Esophagus muscularis mucosa (tissue), 4 donors: ENCODE data around the gene DBH. TPM values are rescaled to one million over a fixed set of nuclear protein-coding genes. Genes with fewer than 3 reads are reported as not detected.

Experiments
- DNase-seq: peaks from one replicate; pipeline ENCODE4 v3.0.0-alpha.2; 2017; ENCODE audit errors: extremely low spot score
- H3K27ac ChIP-seq, 4 donors: fragments of 200-600 bp; sonication (generic); replicated peaks in 1 of 4; 1 replicate in 3 of 4; 2 replicates in 1 of 4; pipeline ENCODE4 v1.5.1; 2016 to 2019; ENCODE audit warnings: mild to moderate bottlenecking in 1 of 4
- H3K27me3 ChIP-seq, 4 donors: fragments of 200-600 bp; sonication (generic); one replicate each; pipeline versions ENCODE4 v1.5.1 to v1.6.0; 2016 to 2019
- H3K36me3 ChIP-seq, 4 donors: fragments of 200-600 bp; sonication (generic); one replicate each; pipeline ENCODE4 v1.5.1; 2016 to 2019
- H3K4me1 ChIP-seq, 4 donors: fragments of 200-600 bp; sonication (generic); one replicate each; pipeline ENCODE4 v1.5.1; 2016 to 2019
- H3K4me3 ChIP-seq, 4 donors: fragments of 200-600 bp; sonication (generic); 1 replicate in 2 of 4; 2 replicates in 2 of 4; pipeline ENCODE4 v1.5.1; 2016 to 2019; ENCODE audit warnings: mild to moderate bottlenecking in 4 of 4, moderate library complexity in 1 of 4
- H3K9me3 ChIP-seq, 4 donors: fragments of 200-600 bp; sonication (generic); 1 replicate in 3 of 4; 2 replicates in 1 of 4; pipeline ENCODE4 v1.5.1; 2016 to 2019
- EP300 ChIP-seq: sonication (generic); formaldehyde crosslinking; IDR thresholded peaks from one replicate; pipeline ENCODE4 v1.6.1; 2017; ENCODE audit warnings: antibody characterized with exemption
- POLR2A ChIP-seq: fragments of 450-650 bp; IDR thresholded peaks from one replicate; pipeline ENCODE4 v1.6.1; 2017; ENCODE audit warnings: antibody characterized with exemption, moderate library complexity, mild to moderate bottlenecking, low read depth
- POLR2AphosphoS5 ChIP-seq, 2 donors: sonication (generic); formaldehyde crosslinking; IDR thresholded peaks; one replicate each; pipeline ENCODE4 v1.6.1; 2017; ENCODE audit warnings: antibody characterized with exemption in 2 of 2
- WGBS: methylation state at CpG from one replicate; pipeline ENCODE4 v1.1.5; 2018; 5-methylcytosine and 5-hydroxymethylcytosine counted together
- intact Hi-C: fragments of 100-400 bp; cut with DNase I; formaldehyde crosslinking; loops from one replicate; pipeline ENCODE4 v1.15.1; 2023
- total RNA-seq, 4 donors: library from RNA; depleted of rRNA; stranded (reverse); fragments of >200 nt; gene quantifications; one replicate each; pipeline versions ENCODE4 v1.1.0 to v1.2.1, GENCODE V29; 2016
- TF ChIP-seq, protein P1 (sequence below), 3 experiments: fragments of 200-600 bp in 2 of 3; fragments of 450-650 bp in 1 of 3; sonication (generic) in 2 of 3; IDR thresholded peaks; one replicate each; pipeline ENCODE4 v1.5.1; 2017 to 2019; ENCODE audit warnings: antibody characterized with exemption in 3 of 3, mild to moderate bottlenecking in 2 of 3, moderate library complexity in 1 of 3

Gene DBH
- total RNA-seq, 4 donors from 2014 or later: 0.06 TPM; not detected in 3

GRCh38 chr9:133614678-133615077, 21.5 kb upstream of the DBH start:
- Histone ChIP-seq H3K36me3 (no peaks in the 10 kb centered on the region), H3K27me3 (peaks cover 2 to 98% (median 9%) of the 10 kb centered on the region in 4 donors), H3K4me1 (peaks cover 0 to under 1% (median 0%) of the 10 kb centered on the region in 4 donors), H3K9me3 (no peaks in the 10 kb centered on the region), H3K27ac (no peak overlapping the region), H3K4me3 (no peak overlapping the region)
- intact Hi-C loops: no loop called here
- TF ChIP-seq, protein P1, sequence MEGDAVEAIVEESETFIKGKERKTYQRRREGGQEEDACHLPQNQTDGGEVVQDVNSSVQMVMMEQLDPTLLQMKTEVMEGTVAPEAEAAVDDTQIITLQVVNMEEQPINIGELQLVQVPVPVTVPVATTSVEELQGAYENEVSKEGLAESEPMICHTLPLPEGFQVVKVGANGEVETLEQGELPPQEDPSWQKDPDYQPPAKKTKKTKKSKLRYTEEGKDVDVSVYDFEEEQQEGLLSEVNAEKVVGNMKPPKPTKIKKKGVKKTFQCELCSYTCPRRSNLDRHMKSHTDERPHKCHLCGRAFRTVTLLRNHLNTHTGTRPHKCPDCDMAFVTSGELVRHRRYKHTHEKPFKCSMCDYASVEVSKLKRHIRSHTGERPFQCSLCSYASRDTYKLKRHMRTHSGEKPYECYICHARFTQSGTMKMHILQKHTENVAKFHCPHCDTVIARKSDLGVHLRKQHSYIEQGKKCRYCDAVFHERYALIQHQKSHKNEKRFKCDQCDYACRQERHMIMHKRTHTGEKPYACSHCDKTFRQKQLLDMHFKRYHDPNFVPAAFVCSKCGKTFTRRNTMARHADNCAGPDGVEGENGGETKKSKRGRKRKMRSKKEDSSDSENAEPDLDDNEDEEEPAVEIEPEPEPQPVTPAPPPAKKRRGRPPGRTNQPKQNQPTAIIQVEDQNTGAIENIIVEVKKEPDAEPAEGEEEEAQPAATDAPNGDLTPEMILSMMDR (IDR thresholded peaks at IDR 0.05): no peak
- TF ChIP-seq EP300: no peak
- no peak for TF ChIP-seq POLR2A
- no peak for TF ChIP-seq POLR2AphosphoS5 (IDR thresholded peaks at IDR 0.05)
- no peak for DNase-seq
- WGBS: 73% methylated on average over 4 of the region's 5 CpGs

DNA sequence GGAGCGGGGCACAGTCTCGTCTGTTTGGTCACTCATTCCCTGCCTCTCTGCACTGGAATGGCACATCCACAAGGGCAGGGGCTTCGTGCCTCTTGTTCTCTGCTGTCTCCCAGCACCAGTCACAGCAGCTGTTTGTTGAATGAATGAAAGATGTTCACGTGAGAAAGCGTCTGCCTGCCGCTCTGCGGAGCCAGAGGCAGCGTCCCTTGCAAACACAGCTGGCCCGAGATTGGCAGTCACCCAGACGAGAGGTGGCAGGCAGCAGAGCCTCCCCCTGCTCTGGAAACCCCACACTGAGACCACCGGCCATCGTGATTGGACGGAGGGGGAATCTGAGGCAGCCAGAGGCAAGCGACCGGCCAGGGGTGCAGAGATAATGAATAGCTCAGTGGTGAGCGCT, 21.0 kb upstream of the DBH start:
- intact Hi-C loops: no loop called here
- DNase-seq: no peak
- TF ChIP-seq, protein P1 (IDR thresholded peaks at IDR 0.05): no peak
- TF ChIP-seq EP300: no peak
- no peak for TF ChIP-seq POLR2AphosphoS5 (IDR thresholded peaks at IDR 0.05)
- TF ChIP-seq POLR2A: no peak
- Histone ChIP-seq H3K4me3 (no peak overlapping the region), H3K36me3 (no peaks in the 10 kb centered on the region), H3K27ac (no peak overlapping the region), H3K27me3 (peaks cover 2 to 96% (median 5%) of the 10 kb centered on the region in 4 donors), H3K9me3 (no peaks in the 10 kb centered on the region), H3K4me1 (no peaks in the 10 kb centered on the region)
- WGBS: 28% methylated on average over 15 of the region's 16 CpGs

DNA sequence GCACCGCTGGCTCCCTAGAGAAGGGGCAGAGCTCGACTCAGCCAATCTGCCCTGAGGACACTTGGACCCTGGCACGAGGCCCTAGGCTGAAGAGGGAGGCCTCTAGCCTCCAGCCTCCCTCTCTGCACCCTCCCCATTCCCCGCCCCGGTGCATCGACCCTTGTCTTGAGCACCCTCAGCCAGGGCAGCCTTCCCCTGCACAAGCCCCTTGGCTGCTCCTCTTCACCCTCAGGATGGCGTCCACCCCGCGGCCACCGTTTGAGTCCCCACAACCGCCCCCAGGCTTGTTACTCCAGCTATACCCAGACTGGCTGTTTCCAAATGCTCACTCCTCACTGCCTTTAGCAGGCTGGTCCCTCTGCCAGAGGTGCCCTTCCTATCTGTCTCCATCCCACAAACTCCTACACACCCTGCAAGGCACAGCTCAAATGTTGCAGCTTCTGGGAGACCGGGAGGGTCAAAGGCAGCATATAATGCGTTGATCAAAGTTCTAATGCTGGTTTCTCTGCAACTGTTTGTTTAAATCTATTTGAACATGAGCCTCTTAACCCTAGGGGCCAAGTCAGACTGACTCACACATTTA, 20.5 kb upstream of the DBH start:
- H3K27me3 ChIP-seq: peaks cover under 1 to 90% (median 1%) of the 10 kb centered on the region in 4 donors

DNA sequence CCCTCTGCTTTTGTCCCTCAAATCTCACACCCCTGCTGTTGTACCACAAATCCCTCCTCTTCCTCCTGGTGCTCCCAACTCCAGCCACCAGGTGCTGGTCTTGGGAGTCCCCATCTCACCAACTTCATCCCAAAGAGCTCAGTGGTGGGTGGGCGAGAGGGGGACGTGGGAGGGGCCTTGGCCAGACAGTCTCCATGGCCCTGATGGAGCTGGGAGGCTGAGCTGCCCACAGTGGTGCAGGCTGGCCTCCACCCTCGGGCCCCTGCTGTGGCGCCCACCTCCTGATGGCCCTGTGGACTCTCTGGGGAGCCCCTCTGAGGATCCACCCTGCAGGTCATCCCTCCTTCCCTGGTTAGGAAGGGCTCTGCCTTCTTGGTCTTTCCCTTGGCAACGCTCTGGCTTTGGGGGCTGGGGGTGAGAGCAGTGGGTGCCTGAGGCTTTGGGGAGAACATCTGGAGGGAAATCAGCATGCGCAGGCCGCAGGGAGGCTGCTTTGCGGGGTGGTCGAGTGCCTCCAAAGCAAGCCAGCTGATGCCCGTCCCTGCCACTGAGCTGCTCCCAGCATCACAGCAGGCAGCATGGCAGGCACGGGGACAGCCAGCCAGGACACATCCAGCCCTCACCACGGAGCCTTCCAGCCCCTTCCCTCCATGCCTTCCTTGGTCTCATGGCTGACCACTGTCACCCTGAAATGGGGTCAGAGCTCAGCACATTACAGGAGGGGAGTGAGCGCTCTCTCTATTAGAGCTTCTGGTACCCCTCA, 19.3 kb upstream of the DBH start:
- Histone ChIP-seq H3K36me3 (no peaks in the 10 kb centered on the region), H3K4me3 (no peak overlapping the region), H3K9me3 (no peaks in the 10 kb centered on the region), H3K27me3 (peaks cover 0 to 82% (median 0%) of the 10 kb centered on the region in 4 donors), H3K27ac (no peak overlapping the region), H3K4me1 (no peaks in the 10 kb centered on the region)
- WGBS: 72% methylated on average over 9 of the region's 13 CpGs
- TF ChIP-seq POLR2AphosphoS5 (IDR thresholded peaks at IDR 0.05) (no peak), POLR2A (no peak), EP300 (no peak)
- TF ChIP-seq, protein P1 (IDR thresholded peaks at IDR 0.05): no peak
- intact Hi-C loops: no loop called here
- no peak for DNase-seq

More for the DNA sequence above, 20.5 kb upstream of the DBH start:
- Histone ChIP-seq H3K27ac (no peak overlapping the region), H3K9me3 (no peaks in the 10 kb centered on the region), H3K4me3 (no peak overlapping the region), H3K36me3 (no peaks in the 10 kb centered on the region), H3K4me1 (no peaks in the 10 kb centered on the region)
- WGBS: 82% methylated on average over 12 of the region's 13 CpGs
- TF ChIP-seq POLR2A (no peak), POLR2AphosphoS5 (IDR thresholded peaks at IDR 0.05) (no peak), EP300 (no peak)
- TF ChIP-seq, protein P1 (IDR thresholded peaks at IDR 0.05): no peak
- intact Hi-C loops: no loop called here
- no peak for DNase-seq
